WTC11 (cell line): ENCODE data around the gene TMEM130. TPM values are rescaled to one million over a fixed set of nuclear protein-coding genes. Genes with fewer than 3 reads are reported as not detected.

Experiments used
- ATAC-seq: fragments of 200-7000 bp; cut with Tn5 transposase; 2 replicates; pipeline ENCODE4 v1.10.0; 2021; ENCODE audit warnings: mild to moderate bottlenecking, moderate library complexity
- CTCF ChIA-PET: fragments of 300-600 bp; sonication (Branson Sonifier 250); formaldehyde crosslinking; loops from one replicate; lab custom pipeline; 2021; ENCODE audit warnings: antibody characterized with exemption; lab: Charles Lee
- POLR2A ChIA-PET: fragments of 350-600 bp; sonication (Branson Sonifier 250); formaldehyde crosslinking; loops from one replicate; lab custom pipeline; 2021; ENCODE audit warnings: antibody characterized with exemption; lab: Charles Lee
- DNase-seq: peaks from one replicate; pipeline ENCODE4 v3.0.0; 2021; ENCODE audit warnings: low spot score
- H3K27ac Mint-ChIP-seq: 2 replicates; pipeline ENCODE4 v1.8.0; 2021; ENCODE audit warnings: mixed read lengths
- H3K27me3 Mint-ChIP-seq: 2 replicates; pipeline ENCODE4 v1.8.0; 2021; ENCODE audit warnings: low read depth, mild to moderate bottlenecking, moderate library complexity, mixed read lengths
- H3K36me3 Mint-ChIP-seq: 2 replicates; pipeline ENCODE4 v1.8.0; 2021; ENCODE audit warnings: mixed read lengths
- H3K4me1 Mint-ChIP-seq: 2 replicates; pipeline ENCODE4 v1.8.0; 2022; ENCODE audit warnings: mixed read lengths
- H3K4me3 Mint-ChIP-seq: 2 replicates; pipeline ENCODE4 v1.8.0; 2021; ENCODE audit warnings: mild to moderate bottlenecking, moderate library complexity, mixed read lengths
- H3K9me3 Mint-ChIP-seq: 2 replicates; pipeline ENCODE4 v1.8.0; 2021; ENCODE audit warnings: mixed read lengths
- AR ChIP-seq: fragments of 250-450 bp; sonication (Bioruptor Pico); IDR thresholded peaks from 2 replicates; pipeline ENCODE4 v1.9.0; 2021; ENCODE audit warnings: mild to moderate bottlenecking
- ATF6 ChIP-seq: sonication (generic); formaldehyde crosslinking; IDR thresholded peaks from 2 replicates; pipeline ENCODE4 v1.8.1; 2023; ENCODE audit warnings: mild to moderate bottlenecking, missing genetic modification reagents
- CBFB ChIP-seq: sonication (generic); formaldehyde crosslinking; IDR thresholded peaks from 2 replicates; pipeline ENCODE4 v1.8.1; 2022; ENCODE audit warnings: mild to moderate bottlenecking, low read depth, missing genetic modification reagents
- CTCF ChIP-seq: fragments of 200-600 bp; IDR thresholded peaks from 2 replicates; pipeline ENCODE4 v1.8.0; 2022; ENCODE audit warnings: antibody characterized with exemption
- E2F4 ChIP-seq: sonication (generic); formaldehyde crosslinking; IDR thresholded peaks from 2 replicates; pipeline ENCODE4 v1.8.1; 2022; ENCODE audit warnings: low read depth, mild to moderate bottlenecking, moderate library complexity, missing genetic modification reagents, borderline replicate concordance
- FOXK1 ChIP-seq: sonication (generic); formaldehyde crosslinking; IDR thresholded peaks from 2 replicates; pipeline ENCODE4 v1.8.0; 2022; ENCODE audit warnings: mild to moderate bottlenecking, moderate library complexity, missing genetic modification reagents
- GTF2I ChIP-seq: fragments of 250-450 bp; sonication (Bioruptor Pico); conservative IDR thresholded peaks from 2 replicates; pipeline ENCODE4 v1.4.0; 2021; ENCODE audit warnings: mild to moderate bottlenecking
- IRF2 ChIP-seq: sonication (generic); formaldehyde crosslinking; IDR thresholded peaks from 2 replicates; pipeline ENCODE4 v1.8.0; 2022; ENCODE audit warnings: low read depth, missing genetic modification reagents, borderline replicate concordance
- JUN ChIP-seq: sonication (generic); formaldehyde crosslinking; IDR thresholded peaks from 2 replicates; pipeline ENCODE4 v1.8.0; 2023; ENCODE audit warnings: mild to moderate bottlenecking, missing genetic modification reagents
- NFE2L1 ChIP-seq: sonication (generic); formaldehyde crosslinking; IDR thresholded peaks from 2 replicates; pipeline ENCODE4 v1.8.1; 2023; ENCODE audit warnings: missing genetic modification reagents
- NR1H2 ChIP-seq: sonication (generic); formaldehyde crosslinking; IDR thresholded peaks from 2 replicates; pipeline ENCODE4 v1.9.0; 2021; ENCODE audit warnings: mild to moderate bottlenecking, moderate library complexity, missing genetic modification reagents
- RELA ChIP-seq: sonication (generic); formaldehyde crosslinking; IDR thresholded peaks from 2 replicates; pipeline ENCODE4 v1.8.1; 2022; ENCODE audit warnings: missing genetic modification reagents, mild to moderate bottlenecking, borderline replicate concordance
- SMAD4 ChIP-seq: sonication (generic); formaldehyde crosslinking; IDR thresholded peaks from 2 replicates; pipeline ENCODE4 v1.8.0; 2022; ENCODE audit warnings: mild to moderate bottlenecking, missing genetic modification reagents
- USF2 ChIP-seq: sonication (generic); formaldehyde crosslinking; IDR thresholded peaks from 2 replicates; pipeline ENCODE4 v1.8.1; 2023; ENCODE audit warnings: mild to moderate bottlenecking, missing genetic modification reagents, moderate library complexity
- ZNF121 ChIP-seq: sonication (generic); formaldehyde crosslinking; IDR thresholded peaks from 2 replicates; pipeline ENCODE4 v1.8.0; 2023; ENCODE audit warnings: missing genetic modification reagents
- ZNF416 ChIP-seq: fragments of 250-450 bp; sonication (Bioruptor Pico); IDR thresholded peaks from 2 replicates; pipeline ENCODE4 v1.9.0; 2021; ENCODE audit warnings: mild to moderate bottlenecking, inconsistent platforms
- ZNF423 ChIP-seq: fragments of 250-450 bp; sonication (Bioruptor Pico); IDR thresholded peaks from 2 replicates; pipeline ENCODE4 v2.1.2; 2022; ENCODE audit warnings: mild to moderate bottlenecking, moderate library complexity
- total RNA-seq: library from RNA; stranded (reverse); gene quantifications from 3 replicates; pipeline ENCODE4 v1.2.3, GENCODE V29; 2021

Gene TMEM130
- total RNA-seq, 1 experiment from 2014 or later = 3.2 TPM

- TF ChIP-seq ATF6 (CRISPR knock-in tag) (no peak), NFE2L1 (CRISPR knock-in tag) (no peak), JUN (CRISPR knock-in tag) (no peak)
These were observed 32.2 kb downstream of the TMEM130 start (continued) for GRCh38 chr7:98837630-98837972.

- Mint-ChIP-seq H3K36me3 (no peaks in the 10 kb centered on the region), H3K4me3 (no peak overlapping the region), H3K27ac (no peak overlapping the region), H3K4me1 (peaks cover 8% of the 10 kb centered on the region), H3K27me3 (no peaks in the 10 kb centered on the region), H3K9me3 (no peaks in the 10 kb centered on the region)
- CTCF ChIA-PET = interaction anchor here (0.6 to 3.1 kb wide), 36 partner anchors 9 to 436 kb away, joined by 3 to 25 read pairs (median 4); partner anchors contain the start of genes BAIAP2L1, NPTX2 and TRRAP
- POLR2A ChIA-PET = interaction anchor here (0.6 to 0.8 kb wide), 2 partner anchors 17 to 220 kb away, joined by 3 read pairs; partner anchors contain the start of gene NPTX2
- DNase-seq (peak; percentile 90), ATAC-seq (peak; percentile 87)
- TF ChIP-seq E2F4 (CRISPR knock-in tag) (no peak), CBFB (no peak), IRF2 (CRISPR knock-in tag) (no peak), ZNF423 (CRISPR knock-in tag) (peak; percentile 43; the same call in 1 of the 2 replicates), GTF2I (no peak), FOXK1 (CRISPR knock-in tag) (no peak), ZNF121 (CRISPR knock-in tag) (no peak), CTCF (peak; percentile 64)
These were observed 32.8 kb downstream of the TMEM130 start for GRCh38 chr7:98836811-98837629.

GRCh38 chr7:98834949-98835348, 34.9 kb downstream of the TMEM130 start:
- Mint-ChIP-seq H3K9me3 (0 out of 2 replicates have a peak, but pooled peaks cover 3% of the 10 kb centered on the region), H3K27me3 (no peaks in the 10 kb centered on the region), H3K27ac (no peak overlapping the region), H3K4me3 (no peak overlapping the region), H3K36me3 (no peaks in the 10 kb centered on the region), H3K4me1 (peaks cover 8% of the 10 kb centered on the region)
- ATAC-seq (no peak), DNase-seq (no peak)
- POLR2A ChIA-PET = no interaction called here
- no peak for TF ChIP-seq SMAD4 (CRISPR knock-in tag)
- TF ChIP-seq, all 79 proteins: peak for 0
- CTCF ChIA-PET = interaction anchor here (0.6 to 3.1 kb wide), 6 partner anchors 9 to 414 kb away, joined by 3 to 13 read pairs (median 6); no protein-coding TSS in a partner anchor

- CTCF ChIA-PET = interaction anchor here (0.9 to 4.0 kb wide), 12 partner anchors 8 to 432 kb away, joined by 3 to 35 read pairs (median 8); partner anchors contain the start of genes BAIAP2L1 and NPTX2
- no peak for TF ChIP-seq NR1H2
- no peak for TF ChIP-seq USF2 (CRISPR knock-in tag)
- no peak for TF ChIP-seq IRF2 (CRISPR knock-in tag)
- TF ChIP-seq AR = no peak
- no peak for TF ChIP-seq RELA (CRISPR knock-in tag)
- no peak for TF ChIP-seq ZNF416
- no peak for TF ChIP-seq ZNF121 (CRISPR knock-in tag)
These were observed 36.8 kb downstream of the TMEM130 start for GRCh38 chr7:98833022-98833421.

More at GRCh38 chr7:98833022-98833421, 36.8 kb downstream of the TMEM130 start:
- H3K27me3 Mint-ChIP-seq = no peaks in the 10 kb centered on the region; the same call in 1 of the 2 replicates
- no peak overlapping the region for H3K4me3 Mint-ChIP-seq
- 0 out of 2 replicates have a peak, but pooled peaks cover 3% of the 10 kb centered on the region for H3K9me3 Mint-ChIP-seq
- no peak for ATAC-seq
- POLR2A ChIA-PET = no interaction called here
- H3K36me3 Mint-ChIP-seq = no peaks in the 10 kb centered on the region
- no peak for DNase-seq
- peaks cover 8% of the 10 kb centered on the region for H3K4me1 Mint-ChIP-seq
- no peak overlapping the region for H3K27ac Mint-ChIP-seq
